Measurements from ENCODE around the gene TSC2.
A peak's percentile ranks its signal among the peaks of the same experiment; 100 is the strongest.
"Not testable (repeated sequence)": the region's sequence is repeated elsewhere in the genome, so short reads cannot be mapped to it uniquely, and the experiment has no call there.

Gene TSC2

GRCh38 chr16:2004795-2005517 is 42.8 kb upstream of the TSC2 start:
- Histone ChIP-seq H3K9me3 (ENCODE audit: control insufficient read depth in 1 of 2, low read length in 2 of 2) (no peaks in the 10 kb centered on the region), H3K4me3 (ENCODE audit: low read depth in 1 of 2, low read length in 2 of 2) (no peak overlapping the region), H3K27ac (ENCODE audit: low read length) (no peak overlapping the region), H3K4me1 (ENCODE audit: control insufficient read depth in 1 of 2, insufficient read depth in 2 of 2, low read length in 2 of 2) (peaks cover 21 to 61% of the 10 kb centered on the region in 2 donors), H3K27me3 (ENCODE audit: low read depth, low read length) (no peaks in the 10 kb centered on the region), H3K36me3 (ENCODE audit: control insufficient read depth in 1 of 2, insufficient read depth in 2 of 2, low read length in 2 of 2) (peaks cover 19 to 35% of the 10 kb centered on the region in 2 donors)

- H3K27me3 ChIP-seq (ENCODE audit: low read depth, low read length) = no peaks in the 10 kb centered on the region
- H3K9me3 ChIP-seq (ENCODE audit: control insufficient read depth in 1 of 2, low read length in 2 of 2) = no peaks in the 10 kb centered on the region
- H3K4me3 ChIP-seq (ENCODE audit: low read depth in 1 of 2, low read length in 2 of 2) = no peak overlapping the region
- H3K4me1 ChIP-seq (ENCODE audit: control insufficient read depth in 1 of 2, insufficient read depth in 2 of 2, low read length in 2 of 2) = peaks cover 27 to 67% of the 10 kb centered on the region in 2 donors
- H3K27ac ChIP-seq (ENCODE audit: low read length) = no peak overlapping the region
- H3K36me3 ChIP-seq (ENCODE audit: control insufficient read depth in 1 of 2, insufficient read depth in 2 of 2, low read length in 2 of 2) = peaks cover 19 to 28% of the 10 kb centered on the region in 2 donors
These were observed 42.1 kb upstream of the TSC2 start for GRCh38 chr16:2005646-2006045.

- Histone ChIP-seq H3K27ac (ENCODE audit: low read length) (no peak overlapping the region), H3K36me3 (ENCODE audit: control insufficient read depth in 1 of 2, insufficient read depth in 2 of 2, low read length in 2 of 2) (peaks cover 14 to 22% of the 10 kb centered on the region in 2 donors), H3K9me3 (ENCODE audit: control insufficient read depth in 1 of 2, low read length in 2 of 2) (no peaks in the 10 kb centered on the region), H3K27me3 (ENCODE audit: low read depth, low read length) (no peaks in the 10 kb centered on the region), H3K4me3 (ENCODE audit: low read depth in 1 of 2, low read length in 2 of 2) (no peak overlapping the region), H3K4me1 (ENCODE audit: control insufficient read depth in 1 of 2, insufficient read depth in 2 of 2, low read length in 2 of 2) (peaks cover 27 to 68% of the 10 kb centered on the region in 2 donors)
These were observed 41.5 kb upstream of the TSC2 start for GRCh38 chr16:2006317-2006716.

- Histone ChIP-seq H3K4me1 (ENCODE audit: control insufficient read depth in 1 of 2, insufficient read depth in 2 of 2, low read length in 2 of 2) (peaks cover 27 to 68% of the 10 kb centered on the region in 2 donors), H3K4me3 (ENCODE audit: low read depth in 1 of 2, low read length in 2 of 2) (peak overlapping the region; percentile 19 to 87), H3K36me3 (ENCODE audit: control insufficient read depth in 1 of 2, insufficient read depth in 2 of 2, low read length in 2 of 2) (peaks cover 5 to 12% of the 10 kb centered on the region in 2 donors), H3K27ac (ENCODE audit: low read length) (peak overlapping the region; percentile 81), H3K27me3 (ENCODE audit: low read depth, low read length) (no peaks in the 10 kb centered on the region), H3K9me3 (ENCODE audit: control insufficient read depth in 1 of 2, low read length in 2 of 2) (no peaks in the 10 kb centered on the region)
These were observed 40.5 kb upstream of the TSC2 start for GRCh38 chr16:2007081-2007836.

- peak overlapping the region; percentile 80 to 87 for H3K4me3 ChIP-seq (ENCODE audit: low read depth in 1 of 2, low read length in 2 of 2)
- no peaks in the 10 kb centered on the region for H3K9me3 ChIP-seq (ENCODE audit: control insufficient read depth in 1 of 2, low read length in 2 of 2)
- H3K36me3 ChIP-seq (ENCODE audit: control insufficient read depth in 1 of 2, insufficient read depth in 2 of 2, low read length in 2 of 2) = peaks cover 0 to 4% of the 10 kb centered on the region in 2 donors
- peak overlapping the region; percentile 81 for H3K27ac ChIP-seq (ENCODE audit: low read length)
- H3K4me1 ChIP-seq (ENCODE audit: control insufficient read depth in 1 of 2, insufficient read depth in 2 of 2, low read length in 2 of 2) = peaks cover 27 to 68% of the 10 kb centered on the region in 2 donors
- H3K27me3 ChIP-seq (ENCODE audit: low read depth, low read length) = no peaks in the 10 kb centered on the region
These were observed 39.7 kb upstream of the TSC2 start for GRCh38 chr16:2008009-2008526.

- Histone ChIP-seq H3K27ac (ENCODE audit: low read length) (peak overlapping the region; percentile 81), H3K36me3 (ENCODE audit: control insufficient read depth in 1 of 2, insufficient read depth in 2 of 2, low read length in 2 of 2) (no peaks in the 10 kb centered on the region), H3K4me1 (ENCODE audit: control insufficient read depth in 1 of 2, insufficient read depth in 2 of 2, low read length in 2 of 2) (peaks cover 26 to 62% of the 10 kb centered on the region in 2 donors), H3K4me3 (ENCODE audit: low read depth in 1 of 2, low read length in 2 of 2) (peak overlapping the region; percentile 80 to 87), H3K9me3 (ENCODE audit: control insufficient read depth in 1 of 2, low read length in 2 of 2) (no peaks in the 10 kb centered on the region), H3K27me3 (ENCODE audit: low read depth, low read length) (no peaks in the 10 kb centered on the region)
These were observed 39.1 kb upstream of the TSC2 start for GRCh38 chr16:2008631-2009163.

GRCh38 chr16:2009164-2009711 is 38.5 kb upstream of the TSC2 start:
- Histone ChIP-seq H3K36me3 (ENCODE audit: control insufficient read depth in 1 of 2, insufficient read depth in 2 of 2, low read length in 2 of 2) (no peaks in the 10 kb centered on the region), H3K27me3 (ENCODE audit: low read depth, low read length) (no peaks in the 10 kb centered on the region), H3K9me3 (ENCODE audit: control insufficient read depth in 1 of 2, low read length in 2 of 2) (no peaks in the 10 kb centered on the region), H3K4me3 (ENCODE audit: low read depth in 1 of 2, low read length in 2 of 2) (peak overlapping the region; percentile 80 to 87), H3K4me1 (ENCODE audit: control insufficient read depth in 1 of 2, insufficient read depth in 2 of 2, low read length in 2 of 2) (peaks cover 24 to 57% of the 10 kb centered on the region in 2 donors), H3K27ac (ENCODE audit: low read length) (peak overlapping the region; percentile 81)

GRCh38 chr16:2009791-2010510 is 37.8 kb upstream of the TSC2 start, which contains the start of gene ZNF598:
Gene ZNF598, minus strand, starts transcription at chr16:2009821.
- peaks cover 21 to 49% of the 10 kb centered on the region in 2 donors for H3K4me1 ChIP-seq (ENCODE audit: control insufficient read depth in 1 of 2, insufficient read depth in 2 of 2, low read length in 2 of 2)
- H3K27me3 ChIP-seq (ENCODE audit: low read depth, low read length) = no peaks in the 10 kb centered on the region
- no peaks in the 10 kb centered on the region for H3K36me3 ChIP-seq (ENCODE audit: control insufficient read depth in 1 of 2, insufficient read depth in 2 of 2, low read length in 2 of 2)
- no peaks in the 10 kb centered on the region for H3K9me3 ChIP-seq (ENCODE audit: control insufficient read depth in 1 of 2, low read length in 2 of 2)
- peak within 1 kb of the TSS; percentile 85 for H3K27ac ChIP-seq (ENCODE audit: low read length)
- H3K4me3 ChIP-seq (ENCODE audit: low read depth in 1 of 2, low read length in 2 of 2) = peak within 1 kb of the TSS; percentile 80 to 87

- H3K4me3 ChIP-seq (ENCODE audit: low read depth in 1 of 2, low read length in 2 of 2); H3K36me3 ChIP-seq (ENCODE audit: control insufficient read depth in 1 of 2, insufficient read depth in 2 of 2, low read length in 2 of 2); H3K9me3 ChIP-seq (ENCODE audit: control insufficient read depth in 1 of 2, low read length in 2 of 2); H3K27me3 ChIP-seq (ENCODE audit: low read depth, low read length); H3K27ac ChIP-seq (ENCODE audit: low read length): not testable (repeated sequence)
- H3K4me1 ChIP-seq (ENCODE audit: control insufficient read depth in 1 of 2, insufficient read depth in 2 of 2, low read length in 2 of 2) = peaks cover 21 to 32% of the 10 kb centered on the region in 2 donors
These were observed 36.1 kb upstream of the TSC2 start for GRCh38 chr16:2011726-2012125.

- Histone ChIP-seq H3K27me3 (ENCODE audit: low read depth, low read length) (no peaks in the 10 kb centered on the region), H3K4me3 (ENCODE audit: low read depth in 1 of 2, low read length in 2 of 2) (no peak overlapping the region), H3K4me1 (ENCODE audit: control insufficient read depth in 1 of 2, insufficient read depth in 2 of 2, low read length in 2 of 2) (peaks cover 8 to 14% of the 10 kb centered on the region in 2 donors), H3K36me3 (ENCODE audit: control insufficient read depth in 1 of 2, insufficient read depth in 2 of 2, low read length in 2 of 2) (no peaks in the 10 kb centered on the region), H3K9me3 (ENCODE audit: control insufficient read depth in 1 of 2, low read length in 2 of 2) (no peaks in the 10 kb centered on the region), H3K27ac (ENCODE audit: low read length) (no peak overlapping the region)
These were observed 34.3 kb upstream of the TSC2 start for GRCh38 chr16:2013527-2013926.
